SU-DHL-6 (cell line): ENCODE data around the gene ATXN2.

Source experiments
- H2AFZ ChIP-seq: fragments of 200-600 bp; sonication (generic); 2 replicates; pipeline ENCODE4 v1.6.1; 2014; ENCODE audit warnings: low read depth, mild to moderate bottlenecking, moderate library complexity, mixed read lengths, antibody characterized with exemption, low read length; ENCODE audit not compliant: severe bottlenecking
- H3F3A ChIP-seq: fragments of 200-600 bp; shearing (Covaris generic); 2 replicates; pipeline ENCODE4 v1.6.0; 2016; ENCODE audit warnings: antibody characterized with exemption, mild to moderate bottlenecking; ENCODE audit not compliant: insufficient read depth
- H3K27ac ChIP-seq: fragments of 200-600 bp; sonication (generic); 2 replicates; pipeline ENCODE4 v1.5.1; 2016; ENCODE audit warnings: low read depth, mild to moderate bottlenecking, low read length, moderate library complexity, mixed read lengths
- H3K27me3 ChIP-seq: fragments of 200-600 bp; sonication (generic), shearing (Covaris generic); 2 replicates; pipeline ENCODE4 v1.6.0; 2014; ENCODE audit warnings: mild to moderate bottlenecking, low read length
- H3K36me3 ChIP-seq: fragments of 200-600 bp; sonication (generic); 2 replicates; pipeline ENCODE4 v1.6.1; 2014; ENCODE audit warnings: mild to moderate bottlenecking, low read length, mixed read lengths
- H3K4me2 ChIP-seq: fragments of 300-600, 200-600 bp; shearing (Covaris generic), sonication (generic); 2 replicates; pipeline ENCODE4 v1.6.0; 2014; ENCODE audit warnings: low read length, low read depth, mild to moderate bottlenecking; ENCODE audit not compliant: poor library complexity, severe bottlenecking
- H3K4me3 ChIP-seq: fragments of 200-600 bp; sonication (generic); 2 replicates; pipeline ENCODE4 v1.5.1; 2014; ENCODE audit warnings: antibody characterized with exemption, low read length, mild to moderate bottlenecking, mixed read lengths; ENCODE audit not compliant: insufficient read depth, poor library complexity, severe bottlenecking
- H3K79me2 ChIP-seq: fragments of 200-600 bp; sonication (generic); 2 replicates; pipeline ENCODE4 v1.6.1; 2014; ENCODE audit warnings: mild to moderate bottlenecking, low read length, moderate library complexity; ENCODE audit not compliant: insufficient read depth
- H3K9ac ChIP-seq: fragments of 200-600 bp; sonication (generic); 2 replicates; pipeline ENCODE4 v1.7.0; 2014; ENCODE audit warnings: mild to moderate bottlenecking, low read length
- H3K9me2 ChIP-seq: fragments of 200-600 bp; sonication (generic); replicated peaks from 2 replicates; pipeline ENCODE4 v1.6.1; 2014; ENCODE audit warnings: low read length; ENCODE audit not compliant: insufficient read depth
- H3K9me3 ChIP-seq: fragments of 200-600 bp; sonication (generic); 2 replicates; pipeline ENCODE4 v1.6.1; 2014; ENCODE audit warnings: low read length, mixed read lengths; ENCODE audit not compliant: insufficient read depth
- H4K20me1 ChIP-seq: fragments of 200-600 bp; sonication (generic); 2 replicates; pipeline ENCODE4 v1.6.1; 2014; ENCODE audit warnings: low read depth, mild to moderate bottlenecking, antibody characterized with exemption, low read length, moderate library complexity, mixed read lengths
- CTCF ChIP-seq: fragments of 200-600 bp; sonication (generic); IDR thresholded peaks from one replicate; pipeline ENCODE4 v1.5.1; 2017; ENCODE audit warnings: antibody characterized with exemption, mild to moderate bottlenecking, low read length, moderate library complexity; ENCODE audit not compliant: insufficient read depth, poor library complexity, severe bottlenecking
- EZH2phosphoT487 ChIP-seq: fragments of 200-600 bp; sonication (generic), shearing (Covaris generic); conservative IDR thresholded peaks from 2 replicates; pipeline ENCODE4 v1.6.1; 2018; ENCODE audit warnings: mild to moderate bottlenecking, antibody characterized with exemption, low read length, moderate library complexity, mixed read lengths

Gene ATXN2

GRCh38 chr12:111582133-111582747 is 16.9 kb downstream of the ATXN2 start:
- Histone ChIP-seq H3K36me3 (no peaks in the 10 kb centered on the region), H3K9me3 (no peaks in the 10 kb centered on the region), H4K20me1 (peaks cover 10% of the 10 kb centered on the region; the same call in 1 of the 2 replicates), H3K9ac (no peak overlapping the region), H3K4me3 (no peak overlapping the region), H3K4me2 (no peak overlapping the region), H2AFZ (no peak overlapping the region), H3K27me3 (no peaks in the 10 kb centered on the region), H3K79me2 (peaks cover 97% of the 10 kb centered on the region), H3K27ac (no peak overlapping the region), H3F3A (no peaks in the 10 kb centered on the region), H3K9me2 (no peaks in the 10 kb centered on the region)
- TF ChIP-seq EZH2phosphoT487, result no peak
- no peak for TF ChIP-seq CTCF

GRCh38 chr12:111581434-111582132 is 17.5 kb downstream of the ATXN2 start:
- Histone ChIP-seq H4K20me1 (peaks cover 5% of the 10 kb centered on the region; the same call in 1 of the 2 replicates), H3K4me2 (no peak overlapping the region), H2AFZ (no peak overlapping the region), H3K27me3 (no peaks in the 10 kb centered on the region), H3F3A (no peaks in the 10 kb centered on the region), H3K9me2 (no peaks in the 10 kb centered on the region), H3K9me3 (no peaks in the 10 kb centered on the region), H3K79me2 (peaks cover 94% of the 10 kb centered on the region), H3K4me3 (no peak overlapping the region), H3K9ac (no peak overlapping the region), H3K36me3 (no peaks in the 10 kb centered on the region), H3K27ac (no peak overlapping the region)
- no peak for TF ChIP-seq EZH2phosphoT487
- no peak for TF ChIP-seq CTCF

- H2AFZ ChIP-seq, result no peak overlapping the region
- H4K20me1 ChIP-seq, result peaks cover 5% of the 10 kb centered on the region; the same call in 1 of the 2 replicates
- no peaks in the 10 kb centered on the region for H3K9me2 ChIP-seq
- no peaks in the 10 kb centered on the region for H3K27me3 ChIP-seq
- no peak overlapping the region for H3K4me3 ChIP-seq
- no peaks in the 10 kb centered on the region for H3F3A ChIP-seq
- TF ChIP-seq EZH2phosphoT487 (no peak), CTCF (no peak)
- H3K9ac ChIP-seq, result no peak overlapping the region
- H3K4me2 ChIP-seq, result no peak overlapping the region
- no peaks in the 10 kb centered on the region for H3K9me3 ChIP-seq
- no peaks in the 10 kb centered on the region for H3K36me3 ChIP-seq
- H3K27ac ChIP-seq, result no peak overlapping the region
- H3K79me2 ChIP-seq, result peaks cover 94% of the 10 kb centered on the region
Observed at GRCh38 chr12:111580737-111581136, 18.4 kb downstream of the ATXN2 start.
